ENCODE data around the gene HDDC3.

DNA sequence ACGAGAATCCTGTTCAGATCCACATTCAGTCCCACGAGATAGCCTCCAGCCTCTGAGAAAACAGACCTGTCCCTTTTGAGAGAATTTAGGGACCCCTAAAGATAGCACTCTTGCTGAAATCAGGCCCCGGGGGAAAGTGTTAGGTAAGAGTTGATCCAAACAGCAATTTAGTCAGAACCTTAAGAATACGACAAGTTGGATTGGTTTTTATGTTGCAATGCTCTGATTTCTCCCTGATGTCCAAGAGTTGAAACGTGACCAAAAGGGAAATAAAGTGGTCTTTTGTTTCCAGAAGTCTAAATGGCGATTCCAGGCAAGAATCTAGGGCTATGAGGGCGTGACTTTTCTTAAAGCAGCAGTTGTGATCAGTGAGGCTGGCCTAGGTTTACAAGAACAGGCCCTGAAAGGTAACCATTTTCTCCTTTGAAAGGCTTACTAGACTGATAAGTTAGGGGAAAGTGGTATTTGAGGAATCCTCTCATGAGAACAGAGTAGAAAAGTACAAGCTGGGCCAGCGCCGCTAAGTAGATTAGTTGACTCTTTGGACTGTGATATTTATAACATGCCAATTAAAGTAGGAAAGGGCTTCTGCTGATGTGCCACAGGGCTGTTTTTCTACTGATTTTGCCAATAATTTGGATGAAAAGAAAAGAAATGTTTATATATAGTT, 24.4 kb downstream of the HDDC3 start:
- no peak for TF ChIP-seq CTCF (conservative IDR thresholded peaks at IDR 0.05; ENCODE audit: low read depth, low read length)
- TF ChIP-seq EZH2 (IDR thresholded peaks at IDR 0.05; ENCODE audit: low read length, unreplicated experiment): no peak
